Activated CD8-positive, alpha-beta memory T cell treated with anti-CD3 and anti-CD28 coated beads for 24 hours (primary cell): ENCODE measurements around the gene PDE4D.
"Not testable (repeated sequence)": the region's sequence is repeated elsewhere in the genome, so short reads cannot be mapped to it uniquely, and the experiment has no call there.

ENCODE experiments used
- DNase-seq: peaks from one replicate; pipeline ENCODE4 v3.0.0-alpha.2; 2020

Gene PDE4D

DNA sequence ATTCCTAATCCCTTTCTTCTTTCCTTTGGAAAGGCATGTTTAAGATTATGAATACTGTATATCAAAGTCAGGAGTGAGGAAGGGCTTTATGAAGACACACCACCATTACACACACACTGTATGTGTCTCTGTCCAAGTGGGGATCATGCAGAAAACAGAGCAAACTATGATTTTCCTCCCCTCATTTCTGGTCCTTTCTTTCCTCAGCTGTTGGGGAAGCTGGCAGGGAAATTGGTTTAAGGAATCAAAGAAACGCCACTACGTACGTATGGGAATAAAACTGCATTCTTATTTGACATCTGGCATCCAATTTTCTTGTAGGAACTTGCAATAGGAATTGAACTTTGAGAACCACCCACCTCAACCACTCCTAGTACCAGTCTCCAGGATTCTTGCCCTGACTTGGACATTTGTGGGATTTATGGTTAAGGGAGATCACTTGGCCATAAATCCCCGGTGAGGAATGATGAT lies 125.8 kb downstream of the PDE4D start:
- DNase-seq = no peak

DNA sequence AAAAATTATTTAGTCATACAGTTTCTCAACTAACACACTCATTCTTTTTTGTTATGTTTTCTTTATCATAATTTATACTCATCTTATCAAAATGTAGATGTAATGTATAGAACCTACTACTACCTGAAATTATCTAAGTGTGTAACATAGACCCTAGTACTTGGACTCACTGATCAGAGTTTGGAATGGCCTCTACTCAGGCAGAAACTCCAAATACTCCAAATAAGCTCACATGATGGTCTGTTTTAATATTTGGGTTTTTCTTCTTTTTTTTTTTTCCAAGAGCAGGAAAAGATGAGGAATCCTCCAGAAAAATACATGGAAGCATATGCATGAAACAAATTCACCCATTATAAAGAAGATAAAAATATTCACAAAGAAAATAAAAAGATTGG lies 126.3 kb downstream of the PDE4D start:
- DNase-seq = no peak

DNA sequence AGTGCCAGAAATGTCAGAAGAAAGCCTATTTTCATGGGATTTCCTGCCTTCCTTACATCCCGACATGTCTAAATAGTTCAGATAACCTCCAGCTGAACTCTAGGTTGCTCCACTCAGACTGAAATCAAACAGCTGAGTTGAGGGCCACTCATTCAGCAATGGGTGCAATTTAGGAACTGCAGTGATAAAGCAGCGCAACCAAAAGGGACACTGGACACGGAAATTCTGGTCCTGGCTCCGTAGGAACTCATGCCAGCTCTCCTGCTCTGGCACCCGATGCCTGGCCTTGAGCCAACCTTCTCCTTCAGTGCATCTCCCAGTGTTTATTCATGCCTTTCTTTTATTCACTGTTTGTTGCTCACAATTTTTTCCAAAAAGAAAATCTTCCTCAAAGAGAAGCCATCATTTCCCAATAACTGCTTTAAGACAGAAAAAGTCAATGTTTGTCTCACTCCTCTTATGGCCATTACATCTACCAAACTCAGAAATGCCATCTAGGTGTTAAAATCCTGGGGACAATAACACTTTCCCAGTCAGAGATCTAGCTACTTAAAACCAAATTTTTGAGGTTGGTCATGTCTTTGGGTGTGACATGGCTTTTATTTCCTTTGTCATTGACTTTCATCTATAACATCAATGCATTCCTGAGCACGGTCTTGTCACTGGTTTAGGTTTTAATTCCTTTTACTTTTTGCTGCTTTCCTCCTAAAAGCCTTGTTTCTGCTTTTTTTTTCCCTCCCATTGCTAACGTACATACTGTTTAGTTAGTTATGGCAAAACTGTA lies 126.9 kb downstream of the PDE4D start:
- no peak for DNase-seq

DNA sequence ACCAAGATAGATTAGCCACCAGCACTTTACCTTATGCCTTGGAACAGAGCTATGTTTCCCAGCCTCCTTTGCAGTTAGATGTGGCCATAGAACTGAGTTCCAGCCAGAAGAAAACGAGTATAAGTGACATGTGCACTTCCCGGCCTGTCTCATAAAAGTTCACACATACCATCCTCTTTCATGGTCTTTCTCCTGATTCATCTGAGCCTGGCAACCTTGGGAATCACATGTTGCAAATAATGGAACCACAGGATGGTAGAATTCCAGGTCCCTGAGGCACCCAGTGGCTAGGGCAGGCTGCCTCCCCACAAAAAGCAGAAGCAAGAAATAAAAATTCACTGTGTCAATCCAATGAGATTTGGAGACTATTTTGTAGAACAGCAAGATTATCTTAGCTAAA lies 128.1 kb downstream of the PDE4D start:
- DNase-seq = no peak

DNA sequence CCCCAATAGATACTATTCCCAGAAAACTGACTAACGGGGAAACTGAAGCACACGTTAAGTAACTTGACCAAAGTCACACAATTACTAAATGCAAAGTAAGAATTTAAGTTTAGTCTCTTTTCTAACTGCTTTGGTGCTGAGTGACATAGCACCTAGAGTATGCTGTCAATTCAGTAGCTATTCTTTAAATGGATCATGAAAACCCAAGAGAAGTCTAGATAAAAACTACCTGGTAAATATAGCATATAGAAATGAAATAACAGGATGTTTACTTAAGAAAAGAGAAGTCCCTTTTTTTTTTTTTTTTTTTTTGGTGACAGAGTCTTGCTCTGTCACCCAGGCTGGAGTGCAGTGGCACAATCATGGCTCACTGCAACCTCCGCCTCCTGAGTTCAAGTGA lies 129.2 kb downstream of the PDE4D start:
- DNase-seq = no peak

DNA sequence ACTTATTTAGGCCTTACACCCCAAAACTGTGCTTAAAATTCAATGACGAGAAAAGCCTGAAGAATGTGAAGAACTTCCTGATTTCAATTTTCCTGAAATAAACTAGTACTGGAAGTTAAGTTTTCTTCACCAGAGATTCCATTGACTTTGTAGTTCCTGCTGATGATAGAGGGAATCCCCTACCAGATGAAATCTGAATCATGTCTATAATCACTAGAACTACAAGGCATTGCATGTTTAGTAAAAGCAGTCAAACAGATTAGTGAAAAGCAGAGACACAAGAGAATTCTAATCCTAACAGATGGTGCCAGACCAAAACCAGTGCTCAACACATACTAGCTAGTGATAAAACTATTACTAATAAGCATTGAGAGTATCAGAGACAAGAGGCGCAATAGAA lies 130.0 kb downstream of the PDE4D start:
- DNase-seq = no peak

DNA sequence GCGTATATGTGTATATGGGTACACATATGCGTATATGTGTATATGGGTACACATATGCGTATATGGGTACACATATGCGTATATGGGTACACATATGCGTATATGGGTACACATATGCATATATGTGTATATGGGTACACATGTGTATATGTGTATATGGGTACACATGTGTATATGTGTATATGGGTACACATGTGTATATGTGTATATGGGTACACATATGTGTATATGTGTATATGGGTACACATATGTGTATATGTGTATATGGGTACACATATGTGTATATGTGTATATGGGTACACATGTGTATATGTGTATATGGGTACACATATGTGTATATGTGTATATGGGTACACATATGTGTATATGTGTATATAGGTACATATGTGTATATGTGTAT lies 131.3 kb downstream of the PDE4D start:
- not testable (repeated sequence) for DNase-seq

DNA sequence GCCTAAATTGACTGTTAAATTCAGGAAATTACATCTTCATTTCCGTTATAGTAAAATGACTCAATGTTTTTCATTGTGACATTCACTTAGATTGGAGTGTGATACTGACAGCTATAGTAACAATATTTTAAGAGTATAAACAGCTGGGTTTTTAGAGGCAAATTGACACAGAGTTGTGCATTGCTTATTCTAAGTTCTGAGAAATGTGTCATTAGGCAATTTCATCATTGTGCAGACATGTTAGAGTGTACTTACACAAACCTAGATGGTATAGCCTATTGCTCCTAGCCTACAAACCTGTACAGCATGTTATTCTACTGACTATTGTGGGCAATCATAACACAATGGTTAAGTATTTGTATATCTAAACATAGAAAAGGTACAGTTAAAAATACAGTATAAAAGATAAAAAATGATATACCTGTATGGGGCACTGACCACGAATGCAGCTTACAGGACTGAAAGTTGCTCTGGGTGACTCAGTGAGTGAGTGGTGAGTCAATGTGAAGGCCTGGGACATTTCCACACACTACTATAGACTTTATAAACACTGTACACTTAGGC lies 132.7 kb downstream of the PDE4D start:
- no peak for DNase-seq

DNA sequence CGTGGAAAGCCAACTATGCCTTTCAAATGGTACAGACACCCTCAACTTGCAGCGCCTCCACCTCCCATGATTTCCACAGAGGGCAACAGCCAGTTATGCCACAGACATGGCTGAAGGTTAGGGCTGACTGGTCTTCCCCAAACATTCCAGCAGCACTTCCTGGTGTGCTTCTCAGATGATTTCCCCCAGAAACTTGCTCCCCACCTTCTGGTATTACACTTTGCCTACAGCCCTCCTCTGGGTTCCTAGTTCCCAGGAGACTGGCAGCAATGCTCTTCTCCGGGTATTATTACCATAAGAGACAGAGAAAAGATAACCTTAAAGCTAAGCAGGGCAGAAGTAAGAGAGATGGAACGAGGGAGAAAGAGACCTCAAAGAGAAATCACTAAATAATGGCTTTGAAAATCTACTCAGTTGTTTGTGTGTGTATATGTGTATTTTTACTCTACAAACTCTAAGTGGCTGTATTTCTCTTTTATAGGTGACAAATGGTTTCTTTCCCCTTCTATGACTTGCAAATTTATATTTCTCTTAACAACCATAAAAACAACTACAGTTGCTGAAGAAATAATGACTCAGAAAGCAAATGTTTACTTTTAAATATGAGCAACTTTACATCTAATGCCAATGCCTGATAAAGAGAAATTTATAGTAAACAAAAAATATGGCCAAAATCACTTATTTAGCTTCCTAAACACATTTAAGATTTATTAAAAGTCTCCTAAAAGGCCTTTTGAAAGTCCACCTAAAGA lies 133.8 kb downstream of the PDE4D start:
- no peak for DNase-seq

DNA sequence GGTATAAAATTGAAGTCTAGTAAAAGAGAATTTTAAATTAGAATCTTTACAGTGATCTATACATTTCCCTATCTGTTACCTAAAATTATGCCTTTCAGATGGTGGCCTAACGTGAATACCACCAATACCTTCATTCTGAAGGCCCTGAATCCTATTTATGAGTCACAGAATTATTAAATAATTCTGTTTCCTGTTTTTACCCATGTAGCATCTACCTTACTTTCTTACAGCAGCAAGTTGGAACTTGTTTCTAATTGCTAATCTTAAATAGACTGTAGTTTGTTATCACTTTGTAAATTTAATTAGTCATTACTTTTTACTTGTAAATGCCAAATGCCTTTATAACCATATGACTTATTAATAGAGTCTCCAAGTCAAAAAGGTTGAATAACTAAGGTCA lies 135.0 kb downstream of the PDE4D start:
- DNase-seq = no peak

DNA sequence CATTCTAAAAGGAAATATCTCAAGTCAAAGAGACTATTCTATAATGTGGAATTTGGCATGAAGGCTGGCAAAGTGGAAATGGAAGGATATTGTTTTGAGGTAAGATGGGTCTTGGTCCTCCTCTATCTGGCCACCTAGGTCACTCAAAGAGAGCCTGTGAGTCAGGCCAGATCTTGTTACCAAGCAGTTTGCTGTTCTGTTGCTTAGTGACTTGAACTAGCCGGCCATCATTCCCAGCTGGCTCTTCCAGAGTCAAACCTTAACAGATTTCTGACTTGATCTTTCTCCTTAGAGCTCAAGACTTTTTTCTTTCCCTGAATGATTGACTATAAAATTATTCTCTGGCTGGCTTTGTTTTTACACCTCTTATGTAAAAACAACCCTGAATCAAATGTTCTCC lies 136.1 kb downstream of the PDE4D start:
- DNase-seq = no peak

DNA sequence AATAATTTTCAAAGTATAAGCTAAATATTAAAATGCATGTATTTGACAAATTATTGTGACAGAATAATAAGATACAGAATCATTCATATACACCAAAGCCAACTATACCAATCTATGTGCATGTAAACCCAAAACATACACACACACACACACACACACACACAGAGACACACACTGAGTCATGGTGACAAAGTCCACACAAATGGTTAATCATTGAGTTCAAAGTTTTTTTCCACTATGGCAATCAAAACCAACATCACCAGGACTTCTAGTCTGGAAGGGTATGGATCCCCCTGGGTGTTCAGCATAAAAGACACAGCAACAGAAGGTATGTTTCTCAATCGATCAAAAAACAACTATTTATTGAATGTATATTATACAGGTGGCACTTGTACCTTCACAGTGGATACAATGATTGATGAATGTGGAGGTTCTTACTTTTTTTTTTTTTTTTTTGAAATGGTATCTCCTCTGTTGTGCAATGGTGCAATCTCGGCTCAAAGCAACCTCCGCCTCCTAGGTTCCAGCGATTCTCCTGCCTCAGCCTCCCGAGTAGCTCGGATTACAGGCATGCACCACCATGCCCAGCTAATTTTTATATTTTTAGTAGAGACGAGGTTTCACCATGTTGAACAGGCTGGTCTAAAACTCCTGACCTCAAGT lies 137.0 kb downstream of the PDE4D start:
- no peak for DNase-seq

DNA sequence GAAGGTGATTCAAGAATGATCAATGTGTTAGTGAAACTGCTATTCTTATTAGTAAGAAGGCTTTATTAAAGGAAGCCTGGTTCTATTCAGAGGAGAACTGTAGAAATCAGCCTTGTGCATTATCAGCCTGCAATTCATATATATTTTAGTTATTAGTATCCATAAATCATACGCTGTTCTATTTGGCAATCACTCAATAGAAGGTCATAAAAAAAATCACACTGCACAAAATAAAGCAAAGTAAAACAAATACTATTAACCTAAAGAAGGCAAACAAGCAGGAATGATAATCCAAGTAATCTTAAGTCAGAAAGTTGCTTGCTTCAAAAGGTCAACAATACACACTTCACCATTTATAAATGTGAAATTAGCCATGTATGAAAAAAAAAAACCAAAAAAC lies 138.1 kb downstream of the PDE4D start:
- no peak for DNase-seq

DNA sequence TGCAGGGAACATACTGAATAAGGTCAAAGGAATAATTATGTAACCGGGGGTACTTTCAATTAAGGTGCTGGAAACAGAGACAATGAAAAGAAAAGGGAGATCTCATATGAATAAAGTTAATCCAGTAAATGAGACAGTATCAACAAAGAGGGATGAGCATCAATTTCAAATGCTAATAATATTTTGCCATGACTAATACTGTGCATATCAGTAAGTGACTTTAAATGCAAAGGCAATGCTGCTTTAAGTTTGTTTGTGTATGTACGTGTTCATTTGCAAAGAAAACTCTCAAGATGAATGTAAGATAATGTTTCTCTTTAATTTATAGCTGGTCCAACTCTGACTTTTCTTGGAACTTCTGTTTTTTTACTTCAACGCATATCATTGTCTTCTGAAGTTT lies 139.9 kb downstream of the PDE4D start:
- DNase-seq = no peak

DNA sequence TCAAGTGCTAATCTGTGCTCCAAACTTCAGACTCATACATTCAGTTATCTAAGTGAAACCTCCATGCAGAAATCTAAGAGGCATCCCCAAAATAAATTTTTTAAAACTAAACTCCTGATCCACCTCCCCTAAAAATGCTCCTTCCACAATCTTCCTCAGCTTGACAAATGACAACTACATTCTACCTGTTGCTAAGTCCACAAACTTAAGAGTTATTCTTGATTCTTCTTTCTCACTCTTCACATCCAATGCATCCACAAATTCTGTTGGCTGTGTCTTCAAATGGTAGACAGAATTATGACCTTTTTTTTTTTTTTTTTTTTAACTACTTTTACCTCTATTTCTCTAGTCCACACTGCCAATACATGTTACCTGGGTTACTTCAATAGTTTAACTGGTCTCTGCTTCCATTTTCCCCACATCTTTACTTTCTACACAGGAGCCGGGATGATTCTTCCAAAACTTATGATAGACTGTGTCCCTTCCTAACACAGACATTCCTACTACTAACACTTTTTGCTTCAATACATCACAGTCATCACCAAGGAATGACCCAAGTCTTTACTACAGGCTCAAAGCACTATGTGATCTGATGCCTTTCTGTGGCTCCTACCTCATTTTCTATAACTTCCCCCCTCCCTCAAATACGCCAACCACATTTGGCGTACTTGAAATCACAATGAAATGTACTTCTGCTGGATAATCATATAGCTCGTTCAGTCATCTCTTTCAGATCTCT lies 143.6 kb downstream of the PDE4D start:
- DNase-seq = no peak

DNA sequence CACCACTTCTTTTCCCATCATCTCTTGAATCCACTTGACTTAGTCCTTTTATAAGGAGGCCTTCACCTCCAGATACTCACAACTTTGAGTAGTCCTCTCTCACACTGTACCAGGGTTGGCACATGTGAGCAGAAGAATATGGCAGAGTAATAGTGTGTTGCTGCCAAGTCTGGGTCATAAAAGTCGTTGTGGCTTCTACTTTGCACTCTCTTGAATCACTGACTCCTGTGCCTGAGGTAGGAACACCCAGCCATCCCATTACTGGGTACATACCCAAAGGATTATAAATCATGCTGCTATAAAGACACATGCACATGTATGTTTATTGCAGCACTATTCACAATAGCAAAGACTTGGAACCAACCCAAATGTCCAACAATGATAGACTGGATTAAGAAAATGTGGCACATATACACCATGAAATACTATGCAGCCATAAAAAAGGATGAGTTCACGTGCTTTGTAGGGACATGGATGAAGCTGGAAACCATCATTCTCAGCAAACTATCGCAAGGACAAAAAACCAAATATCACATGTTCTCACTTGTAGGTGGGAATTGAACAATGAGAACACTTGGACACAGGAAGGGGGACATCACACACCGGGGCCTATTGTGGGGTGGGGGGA lies 145.4 kb downstream of the PDE4D start:
- DNase-seq = not testable (repeated sequence)

DNA sequence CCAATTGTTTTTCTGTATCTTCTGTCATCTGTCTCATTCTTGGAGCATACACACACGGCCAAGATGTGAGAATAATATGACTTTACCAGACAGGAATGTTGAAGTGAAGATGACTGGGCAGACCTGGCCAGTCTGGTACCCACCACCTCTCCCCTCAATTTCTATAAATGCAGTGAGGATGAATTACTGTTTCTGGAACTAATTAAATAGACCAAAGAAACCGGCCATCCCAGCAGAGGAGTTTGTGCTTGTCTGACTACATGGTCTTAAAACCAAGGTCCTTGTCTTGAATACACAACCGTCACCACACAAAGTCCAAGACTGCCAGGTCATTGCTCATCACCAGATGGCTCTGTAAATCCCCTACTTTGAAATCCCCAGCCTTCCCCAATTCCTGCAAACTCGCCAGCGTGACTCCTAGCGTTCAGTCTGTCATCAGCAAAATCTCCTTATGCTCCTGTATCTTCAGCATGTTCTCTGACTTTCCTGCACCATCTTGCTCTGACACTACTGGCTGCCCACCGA lies 147.2 kb downstream of the PDE4D start:
- no peak for DNase-seq

DNA sequence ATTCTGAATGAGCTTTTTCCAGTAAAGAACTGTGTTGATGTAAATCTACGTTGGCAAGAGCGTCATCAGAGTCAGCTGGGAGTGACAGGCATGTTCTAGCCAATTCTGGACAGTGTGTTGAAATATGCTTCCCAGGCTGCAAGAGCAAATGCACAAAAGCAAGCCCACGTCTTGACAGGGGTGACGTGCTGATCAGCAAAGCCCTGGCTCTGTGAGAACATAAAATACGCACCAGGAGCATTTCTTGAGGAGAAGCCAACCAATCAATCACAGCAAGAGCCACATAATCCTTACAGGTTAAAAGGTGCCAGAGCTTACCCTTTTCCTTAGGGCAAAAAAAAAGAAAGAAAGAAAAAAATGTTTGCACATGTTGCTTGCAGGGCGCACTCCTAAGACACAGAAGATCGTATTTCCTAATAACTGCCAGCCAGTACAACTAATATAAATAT lies 148.1 kb downstream of the PDE4D start:
- no peak for DNase-seq

DNA sequence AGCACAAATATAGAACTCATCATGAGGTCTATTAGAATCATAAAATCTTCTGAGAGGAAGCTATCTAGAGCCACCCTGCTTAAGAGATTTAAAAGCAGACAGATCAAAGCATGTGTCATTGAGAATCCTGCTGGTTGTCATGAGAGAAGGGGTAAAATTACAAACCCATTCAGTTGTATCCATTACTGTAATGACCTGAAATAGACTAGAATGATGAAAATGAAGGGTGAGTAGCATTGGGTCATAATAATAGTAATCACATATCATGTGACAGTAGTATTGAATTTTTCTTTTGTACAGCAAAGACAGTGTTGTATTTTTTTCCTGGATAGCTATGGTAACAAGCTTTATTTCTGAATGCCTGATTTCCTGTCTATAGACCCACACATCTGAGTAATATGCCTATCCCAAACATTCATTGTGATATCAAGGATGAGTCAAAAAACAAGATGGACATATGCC lies 149.0 kb downstream of the PDE4D start:
- DNase-seq = no peak

DNA sequence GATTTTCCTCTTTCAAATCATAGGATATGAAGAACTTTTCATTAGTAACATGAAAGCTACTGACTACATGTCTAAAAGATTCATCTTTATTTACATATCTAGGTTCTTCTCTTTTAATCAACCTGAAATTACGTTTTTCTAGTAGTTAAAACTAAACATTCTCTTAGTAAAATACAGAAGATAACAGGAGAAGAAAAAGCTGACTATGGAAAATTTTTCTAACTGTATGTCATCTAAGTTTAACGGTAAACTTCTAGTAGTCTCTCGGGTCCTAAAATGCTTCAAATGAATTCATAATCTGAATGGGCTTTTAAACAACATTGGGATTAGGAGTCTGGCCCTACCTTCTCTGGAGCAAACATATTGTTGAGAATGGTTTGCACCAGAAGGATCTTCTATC lies 151.9 kb downstream of the PDE4D start:
- no peak for DNase-seq

DNA sequence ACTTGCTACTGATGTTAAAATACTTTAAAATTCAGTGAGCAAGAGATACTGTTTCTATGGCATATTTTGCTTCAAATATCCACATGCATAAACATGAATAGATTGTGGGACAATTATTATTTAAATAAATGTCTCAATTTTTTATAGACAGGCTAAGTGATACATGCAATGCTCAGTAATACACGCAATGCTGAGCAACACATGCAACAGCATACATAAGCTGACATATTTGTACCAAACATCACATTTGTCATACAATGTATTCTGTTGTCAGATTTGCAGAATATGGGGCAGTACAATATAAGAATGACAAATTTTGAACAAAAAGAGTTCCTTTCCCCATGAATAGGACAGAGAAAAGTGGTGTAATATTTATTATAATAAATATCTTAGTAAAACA lies 155.5 kb downstream of the PDE4D start:
- no peak for DNase-seq

DNA sequence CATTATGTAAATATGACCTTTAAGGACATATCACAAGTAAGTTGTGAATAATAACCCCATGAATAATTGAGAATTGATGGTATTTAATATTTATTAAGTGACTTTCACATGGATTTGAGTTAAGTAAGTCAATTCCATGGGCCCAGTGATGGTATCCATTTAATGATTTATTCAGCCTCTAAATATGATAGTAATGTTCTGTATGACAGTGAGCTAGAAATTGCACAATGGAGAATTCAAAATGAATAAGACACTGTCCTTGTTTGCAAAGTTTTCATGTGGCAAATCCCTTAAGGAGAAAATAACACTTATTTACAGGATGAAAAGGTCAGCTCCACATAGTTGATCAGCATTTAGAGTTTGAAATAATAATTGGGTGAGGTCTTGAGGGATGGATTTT lies 160.7 kb downstream of the PDE4D start:
- no peak for DNase-seq
